Parathyroid adenoma (tissue), 2 donors: ENCODE data around the gene KCNG2.

Experiments used
- H2AFZ ChIP-seq: fragments of 300-600 bp; sonication (generic); one replicate; pipeline ENCODE4 v1.7.0; 2017; ENCODE audit warnings: antibody characterized with exemption, mild to moderate bottlenecking
- H3K27ac ChIP-seq: fragments of 300-600 bp; sonication (generic); one replicate; pipeline ENCODE4 v1.7.0; 2017
- H3K27me3 ChIP-seq: fragments of 300-600 bp; sonication (generic); one replicate; pipeline ENCODE4 v1.7.0; 2017; ENCODE audit warnings: low read length; ENCODE audit not compliant: control insufficient read depth, insufficient read depth
- H3K36me3 ChIP-seq: fragments of 300-600 bp; sonication (generic); one replicate; pipeline ENCODE4 v1.7.0; 2017; ENCODE audit warnings: low read length; ENCODE audit not compliant: control insufficient read depth, insufficient read depth
- H3K4me1 ChIP-seq: fragments of 300-600 bp; sonication (generic); one replicate; pipeline ENCODE4 v1.7.0; 2017; ENCODE audit warnings: control low read depth
- H3K4me2 ChIP-seq: fragments of 300-600 bp; sonication (generic); one replicate; pipeline ENCODE4 v1.7.0; 2017; ENCODE audit warnings: low read length
- H3K4me3 ChIP-seq: fragments of 300-600 bp; sonication (generic); one replicate; pipeline ENCODE4 v1.7.0; 2017; ENCODE audit warnings: low read depth, low read length
- H3K79me2 ChIP-seq: fragments of 300-600 bp; sonication (generic); one replicate; pipeline ENCODE4 v1.7.0; 2017; ENCODE audit warnings: control low read depth
- H3K9ac ChIP-seq: fragments of 300-600 bp; sonication (generic); one replicate; pipeline ENCODE4 v1.7.0; 2017; ENCODE audit warnings: mild to moderate bottlenecking
- H3K9me3 ChIP-seq: fragments of 300-600 bp; sonication (generic); one replicate; pipeline ENCODE4 v1.7.0; 2017; ENCODE audit warnings: low read length; ENCODE audit not compliant: control insufficient read depth
- TF ChIP-seq, protein P1 (sequence below): fragments of 300-600 bp; sonication (generic); IDR thresholded peaks from one replicate; pipeline ENCODE4 v1.7.0; 2017; ENCODE audit warnings: antibody characterized with exemption, mild to moderate bottlenecking
- donor health status: primary hyperparathyroidism.

Gene KCNG2

DNA sequence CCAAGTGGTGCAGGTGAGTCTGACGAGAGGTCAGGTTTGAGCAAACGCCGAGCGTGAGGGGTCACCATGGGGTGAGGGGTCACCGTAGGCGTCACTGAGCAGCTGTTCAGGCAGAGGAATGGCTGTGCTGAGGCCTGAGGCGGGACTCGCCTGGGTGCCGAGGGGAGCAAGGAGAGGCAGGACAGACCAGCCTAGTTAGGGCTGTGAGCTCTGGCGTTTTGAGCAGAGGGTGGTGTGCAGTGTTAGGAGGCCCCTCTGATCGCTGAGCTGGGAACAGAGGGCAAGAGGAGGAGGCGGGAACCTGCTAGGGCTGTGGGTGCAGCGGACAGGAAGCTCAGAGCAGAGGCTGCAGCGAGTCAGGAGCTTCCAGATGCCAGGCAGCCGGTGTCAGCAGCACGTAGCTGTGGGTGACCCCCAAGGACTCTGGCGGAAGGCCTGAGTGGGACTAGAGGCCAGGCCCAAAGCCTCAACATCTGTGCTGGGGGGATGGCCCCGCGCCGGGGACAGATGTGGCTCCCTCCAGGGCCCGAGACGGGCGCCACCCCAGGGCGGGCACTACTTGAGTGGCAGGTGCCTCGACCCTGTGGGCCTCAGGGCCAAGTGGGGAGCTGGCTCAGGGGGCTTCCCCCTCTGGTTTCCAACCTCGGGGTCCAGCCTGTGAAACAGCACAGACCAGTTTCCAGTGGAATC, 55.7 kb downstream of the KCNG2 start:
- Histone ChIP-seq H3K27ac (no peak overlapping the region), H3K36me3 (no peaks in the 10 kb centered on the region), H3K79me2 (no peaks in the 10 kb centered on the region), H3K4me3 (no peak overlapping the region), H3K4me2 (no peak overlapping the region), H3K4me1 (no peaks in the 10 kb centered on the region), H2AFZ (no peak overlapping the region), H3K9ac (no peak overlapping the region), H3K27me3 (no peaks in the 10 kb centered on the region), H3K9me3 (no peaks in the 10 kb centered on the region)
- TF ChIP-seq, protein P1, sequence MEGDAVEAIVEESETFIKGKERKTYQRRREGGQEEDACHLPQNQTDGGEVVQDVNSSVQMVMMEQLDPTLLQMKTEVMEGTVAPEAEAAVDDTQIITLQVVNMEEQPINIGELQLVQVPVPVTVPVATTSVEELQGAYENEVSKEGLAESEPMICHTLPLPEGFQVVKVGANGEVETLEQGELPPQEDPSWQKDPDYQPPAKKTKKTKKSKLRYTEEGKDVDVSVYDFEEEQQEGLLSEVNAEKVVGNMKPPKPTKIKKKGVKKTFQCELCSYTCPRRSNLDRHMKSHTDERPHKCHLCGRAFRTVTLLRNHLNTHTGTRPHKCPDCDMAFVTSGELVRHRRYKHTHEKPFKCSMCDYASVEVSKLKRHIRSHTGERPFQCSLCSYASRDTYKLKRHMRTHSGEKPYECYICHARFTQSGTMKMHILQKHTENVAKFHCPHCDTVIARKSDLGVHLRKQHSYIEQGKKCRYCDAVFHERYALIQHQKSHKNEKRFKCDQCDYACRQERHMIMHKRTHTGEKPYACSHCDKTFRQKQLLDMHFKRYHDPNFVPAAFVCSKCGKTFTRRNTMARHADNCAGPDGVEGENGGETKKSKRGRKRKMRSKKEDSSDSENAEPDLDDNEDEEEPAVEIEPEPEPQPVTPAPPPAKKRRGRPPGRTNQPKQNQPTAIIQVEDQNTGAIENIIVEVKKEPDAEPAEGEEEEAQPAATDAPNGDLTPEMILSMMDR: no peak

DNA sequence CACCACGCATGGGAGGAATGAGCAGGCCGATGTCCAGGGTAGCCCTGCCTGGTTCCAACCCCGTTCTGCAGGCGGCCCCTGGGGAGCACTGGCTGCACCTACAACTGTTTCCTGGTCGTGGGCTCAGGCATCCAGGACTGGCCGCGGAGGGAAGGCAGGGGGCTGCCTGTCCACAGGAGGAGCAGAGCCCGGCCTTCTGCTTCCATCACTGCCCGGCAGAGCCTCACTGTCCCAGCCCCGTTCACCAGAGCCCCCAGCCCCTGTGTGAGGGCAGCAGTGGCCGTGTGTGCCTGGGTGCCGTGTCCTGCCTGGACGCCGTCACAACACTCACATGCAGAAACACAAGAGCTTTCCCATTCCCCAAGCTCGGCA, 56.2 kb downstream of the KCNG2 start:
- H3K36me3 ChIP-seq: no peaks in the 10 kb centered on the region
- H3K9me3 ChIP-seq: no peaks in the 10 kb centered on the region
- H3K4me1 ChIP-seq: no peaks in the 10 kb centered on the region
- H3K79me2 ChIP-seq: no peaks in the 10 kb centered on the region
- no peak overlapping the region for H2AFZ ChIP-seq
- TF ChIP-seq, protein P1: no peak
- H3K4me2 ChIP-seq: no peak overlapping the region
- H3K27me3 ChIP-seq: no peaks in the 10 kb centered on the region
- H3K27ac ChIP-seq: no peak overlapping the region
- H3K4me3 ChIP-seq: no peak overlapping the region
- no peak overlapping the region for H3K9ac ChIP-seq

DNA sequence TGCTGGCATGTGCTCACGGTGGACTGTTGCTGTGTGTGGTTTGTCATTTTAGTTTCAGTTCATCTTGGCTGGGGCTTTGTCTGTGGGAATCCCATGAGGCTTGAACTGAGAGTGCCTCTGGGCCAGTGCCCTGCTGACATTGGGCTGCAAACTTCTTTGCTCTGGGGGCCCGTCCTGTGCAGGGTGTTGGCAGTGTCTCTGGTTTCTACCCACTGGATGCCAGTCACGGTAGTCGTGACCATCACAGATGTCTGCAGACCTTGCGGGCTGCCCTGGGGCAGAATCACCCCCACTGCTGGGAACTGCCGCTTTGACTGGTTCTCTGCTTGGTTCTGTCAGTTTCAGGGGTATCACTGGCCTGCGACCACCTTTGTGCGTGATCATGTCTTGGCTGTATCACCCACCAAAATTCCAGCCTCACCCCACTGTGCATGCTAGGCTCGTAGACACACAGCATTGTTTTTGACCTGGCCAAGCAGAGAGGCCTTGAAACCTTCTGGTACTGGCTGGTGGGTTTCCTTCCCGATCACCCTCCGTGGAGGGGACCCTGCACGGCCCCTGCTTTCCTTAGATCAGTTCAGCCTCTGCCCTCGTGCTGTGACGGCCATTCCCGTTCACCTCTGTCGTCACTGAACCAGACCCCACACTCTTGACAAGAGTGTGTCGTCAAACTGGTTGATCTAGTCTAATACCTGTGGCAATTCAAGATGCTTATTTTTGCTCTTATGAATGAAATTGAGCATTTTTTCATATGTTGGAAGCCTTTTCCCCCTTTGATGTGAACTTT, 57.6 kb downstream of the KCNG2 start:
- no peak overlapping the region for H3K4me3 ChIP-seq
- H3K27me3 ChIP-seq: no peaks in the 10 kb centered on the region
- no peaks in the 10 kb centered on the region for H3K36me3 ChIP-seq

DNA sequence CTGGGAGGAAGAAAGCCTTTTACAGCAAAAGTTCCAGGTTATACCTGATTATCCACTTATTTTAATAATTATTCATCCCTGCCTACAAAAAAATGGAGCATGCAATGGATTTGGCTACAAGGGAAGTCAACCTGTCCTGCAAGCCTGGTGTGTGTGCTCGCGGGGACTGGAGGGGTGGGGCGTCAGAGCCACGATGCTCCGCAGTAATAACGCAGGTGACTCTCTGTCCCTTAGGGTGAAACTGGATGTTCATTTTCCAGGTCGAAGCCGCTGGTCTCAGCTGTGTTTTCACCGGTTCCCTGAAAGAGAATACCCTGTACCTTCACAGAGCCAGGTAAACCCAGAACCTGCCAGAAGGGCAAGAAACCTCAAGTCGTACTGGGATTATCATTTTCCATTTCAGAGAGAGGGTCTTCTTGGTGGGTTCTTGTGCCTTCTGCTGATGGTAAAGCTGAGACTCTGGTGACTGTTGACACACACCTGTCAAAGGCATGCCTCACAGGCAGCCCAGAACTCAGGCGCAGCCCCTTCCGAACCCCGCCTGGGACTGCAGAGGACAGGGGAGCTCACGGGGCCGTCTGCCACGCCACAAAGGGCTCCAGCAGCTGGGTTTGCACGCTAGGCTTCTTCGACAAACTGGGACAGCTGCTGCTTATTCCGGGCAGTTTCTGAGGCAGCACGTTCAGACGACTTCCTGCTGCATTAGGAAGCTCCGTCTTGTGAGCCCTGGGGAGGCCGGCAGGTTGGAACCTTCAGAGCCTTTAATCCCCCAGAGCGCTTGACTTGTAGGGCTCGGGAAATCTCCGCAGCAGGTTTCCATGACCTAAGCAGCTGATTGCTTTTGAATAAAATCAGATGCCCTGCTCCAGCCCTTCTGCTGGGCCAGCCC, 58.6 kb downstream of the KCNG2 start:
- no peaks in the 10 kb centered on the region for H3K4me1 ChIP-seq
- no peak overlapping the region for H2AFZ ChIP-seq
- no peak overlapping the region for H3K27ac ChIP-seq
- H3K9me3 ChIP-seq: no peaks in the 10 kb centered on the region
- TF ChIP-seq, protein P1: no peak
- H3K4me3 ChIP-seq: no peak overlapping the region
- H3K27me3 ChIP-seq: no peaks in the 10 kb centered on the region
- H3K4me2 ChIP-seq: no peak overlapping the region
- H3K79me2 ChIP-seq: no peaks in the 10 kb centered on the region
- no peak overlapping the region for H3K9ac ChIP-seq
- H3K36me3 ChIP-seq: no peaks in the 10 kb centered on the region

More for the DNA sequence above, 57.6 kb downstream of the KCNG2 start:
- Histone ChIP-seq H3K27ac (no peak overlapping the region), H3K4me1 (no peaks in the 10 kb centered on the region), H3K9me3 (no peaks in the 10 kb centered on the region), H3K79me2 (no peaks in the 10 kb centered on the region), H3K9ac (no peak overlapping the region), H2AFZ (no peak overlapping the region), H3K4me2 (no peak overlapping the region)
- TF ChIP-seq, protein P1: no peak
